ENCODE results near the gene DHX58.

DNA sequence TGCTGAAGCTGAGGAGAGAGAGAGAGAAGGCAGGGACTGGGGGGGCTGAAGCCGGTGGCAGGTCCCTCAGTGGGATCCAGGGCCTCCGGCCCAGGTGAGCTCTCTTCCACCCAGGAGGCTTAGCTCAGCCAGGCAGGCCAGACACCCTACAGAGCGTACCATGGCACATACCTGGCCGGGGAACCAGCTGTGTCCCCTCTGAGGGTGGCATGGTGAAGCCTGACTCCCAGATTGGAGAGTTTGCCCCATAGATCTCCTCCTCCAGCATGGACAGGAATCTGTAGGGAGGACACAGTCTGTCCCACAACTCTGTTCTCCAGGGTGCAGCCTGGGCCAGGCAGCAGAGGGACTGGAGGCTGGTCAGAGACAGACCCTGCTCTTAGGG lies 5.6 kb upstream of the DHX58 start:
- TF ChIP-seq, protein P1, sequence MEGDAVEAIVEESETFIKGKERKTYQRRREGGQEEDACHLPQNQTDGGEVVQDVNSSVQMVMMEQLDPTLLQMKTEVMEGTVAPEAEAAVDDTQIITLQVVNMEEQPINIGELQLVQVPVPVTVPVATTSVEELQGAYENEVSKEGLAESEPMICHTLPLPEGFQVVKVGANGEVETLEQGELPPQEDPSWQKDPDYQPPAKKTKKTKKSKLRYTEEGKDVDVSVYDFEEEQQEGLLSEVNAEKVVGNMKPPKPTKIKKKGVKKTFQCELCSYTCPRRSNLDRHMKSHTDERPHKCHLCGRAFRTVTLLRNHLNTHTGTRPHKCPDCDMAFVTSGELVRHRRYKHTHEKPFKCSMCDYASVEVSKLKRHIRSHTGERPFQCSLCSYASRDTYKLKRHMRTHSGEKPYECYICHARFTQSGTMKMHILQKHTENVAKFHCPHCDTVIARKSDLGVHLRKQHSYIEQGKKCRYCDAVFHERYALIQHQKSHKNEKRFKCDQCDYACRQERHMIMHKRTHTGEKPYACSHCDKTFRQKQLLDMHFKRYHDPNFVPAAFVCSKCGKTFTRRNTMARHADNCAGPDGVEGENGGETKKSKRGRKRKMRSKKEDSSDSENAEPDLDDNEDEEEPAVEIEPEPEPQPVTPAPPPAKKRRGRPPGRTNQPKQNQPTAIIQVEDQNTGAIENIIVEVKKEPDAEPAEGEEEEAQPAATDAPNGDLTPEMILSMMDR (IDR thresholded peaks at IDR 0.05 in 8 of 11, conservative IDR thresholded peaks at IDR 0.05 in 3 of 11) = no peak
- TF ChIP-seq POLR2AphosphoS5 (IDR thresholded peaks at IDR 0.05) = no peak

All from spleen (tissue), 7 donors.